ENCODE data around the gene TEX14. TPM values are rescaled to one million over a fixed set of nuclear protein-coding genes. Genes with fewer than 3 reads are reported as not detected.

Gene TEX14
- total RNA-seq, 1 experiment from 2014 or later: 0.31 TPM

GRCh38 chr17:58669853-58670252 lies 22.0 kb downstream of the TEX14 start:
- TF ChIP-seq, protein P1, sequence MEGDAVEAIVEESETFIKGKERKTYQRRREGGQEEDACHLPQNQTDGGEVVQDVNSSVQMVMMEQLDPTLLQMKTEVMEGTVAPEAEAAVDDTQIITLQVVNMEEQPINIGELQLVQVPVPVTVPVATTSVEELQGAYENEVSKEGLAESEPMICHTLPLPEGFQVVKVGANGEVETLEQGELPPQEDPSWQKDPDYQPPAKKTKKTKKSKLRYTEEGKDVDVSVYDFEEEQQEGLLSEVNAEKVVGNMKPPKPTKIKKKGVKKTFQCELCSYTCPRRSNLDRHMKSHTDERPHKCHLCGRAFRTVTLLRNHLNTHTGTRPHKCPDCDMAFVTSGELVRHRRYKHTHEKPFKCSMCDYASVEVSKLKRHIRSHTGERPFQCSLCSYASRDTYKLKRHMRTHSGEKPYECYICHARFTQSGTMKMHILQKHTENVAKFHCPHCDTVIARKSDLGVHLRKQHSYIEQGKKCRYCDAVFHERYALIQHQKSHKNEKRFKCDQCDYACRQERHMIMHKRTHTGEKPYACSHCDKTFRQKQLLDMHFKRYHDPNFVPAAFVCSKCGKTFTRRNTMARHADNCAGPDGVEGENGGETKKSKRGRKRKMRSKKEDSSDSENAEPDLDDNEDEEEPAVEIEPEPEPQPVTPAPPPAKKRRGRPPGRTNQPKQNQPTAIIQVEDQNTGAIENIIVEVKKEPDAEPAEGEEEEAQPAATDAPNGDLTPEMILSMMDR (conservative IDR thresholded peaks at IDR 0.05): no peak
- no peak overlapping the region for H3K23ac ChIP-seq (ENCODE audit: insufficient read length, low read depth, low read length)
- H4K8ac ChIP-seq (replicated peaks; ENCODE audit: insufficient read length, low read depth, low read length): no peak overlapping the region
- no peak overlapping the region for H2BK12ac ChIP-seq (ENCODE audit: insufficient read length, low read depth, low read length)
- Mint-ChIP-seq H3K27me3 (ENCODE audit: low read depth) (no peaks in the 10 kb centered on the region; the same call in 1 of the 2 replicates), H3K36me3 (ENCODE audit: insufficient read depth in 1 of 3, low read depth in 3 of 3) (no peaks in the 10 kb centered on the region), H3K4me3 (no peak overlapping the region), H3K9me3 (no peaks in the 10 kb centered on the region), H3K4me1 (peaks cover 6 to 18% of the 10 kb centered on the region in 2 experiments), H3K27ac (no peak overlapping the region)
- no peaks in the 10 kb centered on the region for H3K23me2 ChIP-seq (ENCODE audit: insufficient read length, low read depth, low read length, poor library complexity, severe bottlenecking)
- H2BK20ac ChIP-seq (ENCODE audit: low read depth, low read length, poor library complexity, severe bottlenecking): no peak overlapping the region
- H2BK15ac ChIP-seq (ENCODE audit: low read depth, low read length): no peak overlapping the region
- H3K79me2 ChIP-seq (ENCODE audit: insufficient read depth, low read length): no peaks in the 10 kb centered on the region
- no peaks in the 10 kb centered on the region for H3K9me3 ChIP-seq (ENCODE audit: control insufficient read depth, low read depth, low read length)
- no peak overlapping the region for H3K27ac ChIP-seq (ENCODE audit: insufficient read length, low read depth, low read length)
- no peak overlapping the region for H3K56ac ChIP-seq (ENCODE audit: insufficient read length, low read depth, low read length)
- H4K91ac ChIP-seq (ENCODE audit: insufficient read length, low read depth, low read length): no peak overlapping the region
- H3T11ph ChIP-seq (ENCODE audit: low read length): no peak overlapping the region
- no peaks in the 10 kb centered on the region for H3K27me3 ChIP-seq (ENCODE audit: insufficient read depth, low read length)
- no peak overlapping the region for H3K4me2 ChIP-seq (ENCODE audit: insufficient read depth, insufficient read length, low read length)
- H2AK5ac ChIP-seq (ENCODE audit: insufficient read length, low read length): no peak overlapping the region
- H2BK5ac ChIP-seq (ENCODE audit: insufficient read length, low read length): no peak overlapping the region
- H4K5ac ChIP-seq (ENCODE audit: insufficient read length, low read depth, low read length): no peak overlapping the region
- H3K9ac ChIP-seq (ENCODE audit: extremely low read depth, insufficient read length, low read length): no peak overlapping the region
- H3K4ac ChIP-seq (ENCODE audit: low read depth, low read length): no peak overlapping the region
- no peak for DNase-seq
- H4K20me1 ChIP-seq (ENCODE audit: control insufficient read depth, insufficient read depth, insufficient read length): no peaks in the 10 kb centered on the region
- no peaks in the 10 kb centered on the region for H3K79me1 ChIP-seq (ENCODE audit: insufficient read depth, low read depth, low read length, poor library complexity, severe bottlenecking)
- H2BK120ac ChIP-seq (ENCODE audit: low read depth, low read length, poor library complexity, severe bottlenecking): no peak overlapping the region
- no peak overlapping the region for H2AFZ ChIP-seq (ENCODE audit: low read length)
- H3K4me1 ChIP-seq (ENCODE audit: insufficient read depth, low read length): no peaks in the 10 kb centered on the region
- no peak overlapping the region for H3K14ac ChIP-seq (ENCODE audit: insufficient read depth, low read length)
- no CpG with 5 or more reads among the region's 6 CpGs for WGBS (ENCODE audit: extremely low coverage, insufficient read length, low lambda C conversion rate)
- no peak overlapping the region for H3K18ac ChIP-seq (ENCODE audit: insufficient read length, low read depth, low read length)
